IPS DF 6.9 (cell line): ENCODE measurements around the gene ATP6V1G1.
"Not testable (repeated sequence)": the region's sequence is repeated elsewhere in the genome, so short reads cannot be mapped to it uniquely, and the experiment has no call there.

ENCODE experiments used
- DNase-seq: peaks from one replicate; pipeline ENCODE4 v3.0.0-alpha.2; 2013; ENCODE audit warnings: low read depth, low spot score
- H3K27ac ChIP-seq: one replicate; pipeline ENCODE4 v1.5.1; 2013; ENCODE audit warnings: low read length, control low read depth
- H3K27me3 ChIP-seq: 2 replicates; pipeline ENCODE4 v1.6.1; 2013; ENCODE audit warnings: mild to moderate bottlenecking, low read length; ENCODE audit not compliant: control insufficient read depth, insufficient read depth
- H3K36me3 ChIP-seq: 2 replicates; pipeline ENCODE4 v1.6.1; 2013; ENCODE audit warnings: low read length; ENCODE audit not compliant: control insufficient read depth, insufficient read depth
- H3K4me1 ChIP-seq: 2 replicates; pipeline ENCODE4 v1.6.1; 2013; ENCODE audit warnings: low read length; ENCODE audit not compliant: control insufficient read depth, insufficient read depth
- H3K4me3 ChIP-seq: 2 replicates; pipeline ENCODE4 v1.5.1; 2013; ENCODE audit warnings: mild to moderate bottlenecking, low read length
- H3K9me3 ChIP-seq: 2 replicates; pipeline ENCODE4 v1.6.1; 2013; ENCODE audit warnings: low read length, inconsistent platforms; ENCODE audit not compliant: control insufficient read depth, insufficient read depth
- WGBS: extraction: QIAGEN DNeasy Blood & Tissue Kit; methylation state at CpG from one replicate; pipeline ENCODE4 v1.1.7; 2013; ENCODE audit warnings: mixed read lengths, missing lambda C conversion rate; ENCODE audit not compliant: insufficient read length, insufficient coverage; 5-methylcytosine and 5-hydroxymethylcytosine counted together

Gene ATP6V1G1

GRCh38 chr9:114600502-114601248 lies 13.1 kb downstream of the ATP6V1G1 start:
- H3K4me1 ChIP-seq, H3K36me3 ChIP-seq, DNase-seq, H3K4me3 ChIP-seq, H3K27me3 ChIP-seq, H3K27ac ChIP-seq, H3K9me3 ChIP-seq: not testable (repeated sequence)
- no CpG with 5 or more reads among the region's 9 CpGs for WGBS

GRCh38 chr9:114601787-114602186 lies 14.2 kb downstream of the ATP6V1G1 start:
- H3K27ac ChIP-seq, H3K27me3 ChIP-seq, H3K4me3 ChIP-seq, DNase-seq, H3K36me3 ChIP-seq, H3K9me3 ChIP-seq, H3K4me1 ChIP-seq: not testable (repeated sequence)
- no CpG with 5 or more reads among the region's 2 CpGs for WGBS

GRCh38 chr9:114602620-114603019 lies 15.1 kb downstream of the ATP6V1G1 start:
- no peak overlapping the region for H3K27ac ChIP-seq
- no peak for DNase-seq
- no peaks in the 10 kb centered on the region for H3K9me3 ChIP-seq
- no CpG with 5 or more reads among the region's 5 CpGs for WGBS
- H3K4me3 ChIP-seq = no peak overlapping the region
- peaks cover 4% of the 10 kb centered on the region; the same call in 1 of the 2 replicates for H3K36me3 ChIP-seq
- H3K27me3 ChIP-seq = no peaks in the 10 kb centered on the region
- no peaks in the 10 kb centered on the region for H3K4me1 ChIP-seq

GRCh38 chr9:114603248-114603647 lies 15.7 kb downstream of the ATP6V1G1 start:
- Histone ChIP-seq H3K4me3 (no peak overlapping the region), H3K27ac (no peak overlapping the region), H3K27me3 (no peaks in the 10 kb centered on the region), H3K9me3 (no peaks in the 10 kb centered on the region), H3K4me1 (no peaks in the 10 kb centered on the region), H3K36me3 (peaks cover 3% of the 10 kb centered on the region; the same call in 1 of the 2 replicates)
- no CpG with 5 or more reads among the region's 4 CpGs for WGBS
- DNase-seq = no peak

- Histone ChIP-seq H3K4me3 (no peak overlapping the region), H3K9me3 (no peaks in the 10 kb centered on the region), H3K4me1 (no peaks in the 10 kb centered on the region), H3K36me3 (no peaks in the 10 kb centered on the region), H3K27me3 (no peaks in the 10 kb centered on the region), H3K27ac (no peak overlapping the region)
- no CpG with 5 or more reads among the region's 3 CpGs for WGBS
- DNase-seq = no peak
Observed at GRCh38 chr9:114604989-114605388, 17.4 kb downstream of the ATP6V1G1 start.

- Histone ChIP-seq H3K4me3 (no peak overlapping the region), H3K27ac (no peak overlapping the region), H3K36me3 (no peaks in the 10 kb centered on the region), H3K27me3 (peaks cover 2% of the 10 kb centered on the region; the same call in 1 of the 2 replicates), H3K4me1 (peaks cover 1% of the 10 kb centered on the region; the same call in 1 of the 2 replicates), H3K9me3 (no peaks in the 10 kb centered on the region)
- no CpG with 5 or more reads among the region's 7 CpGs for WGBS
- DNase-seq = no peak
Observed at GRCh38 chr9:114606068-114606467, 18.5 kb downstream of the ATP6V1G1 start.

- no peak for DNase-seq
- H3K27me3 ChIP-seq = peaks cover 2% of the 10 kb centered on the region; the same call in 1 of the 2 replicates
- H3K9me3 ChIP-seq = no peaks in the 10 kb centered on the region
- no peak overlapping the region for H3K4me3 ChIP-seq
- H3K27ac ChIP-seq = no peak overlapping the region
- H3K36me3 ChIP-seq = no peaks in the 10 kb centered on the region
- H3K4me1 ChIP-seq = peaks cover 1% of the 10 kb centered on the region; the same call in 1 of the 2 replicates
Observed at GRCh38 chr9:114606597-114607207, 19.1 kb downstream of the ATP6V1G1 start.

- Histone ChIP-seq H3K27ac (no peak overlapping the region), H3K9me3 (no peaks in the 10 kb centered on the region), H3K27me3 (peaks cover 2% of the 10 kb centered on the region; the same call in 1 of the 2 replicates), H3K4me1 (peaks cover 5% of the 10 kb centered on the region; the same call in 1 of the 2 replicates), H3K36me3 (no peaks in the 10 kb centered on the region), H3K4me3 (no peak overlapping the region)
- WGBS = 100% methylated on average over 1 of the region's 6 CpGs
- no peak for DNase-seq
Observed at GRCh38 chr9:114607671-114608524, 20.3 kb downstream of the ATP6V1G1 start.

GRCh38 chr9:114608525-114608796 lies 20.9 kb downstream of the ATP6V1G1 start:
- no peak overlapping the region for H3K27ac ChIP-seq
- WGBS = no CpG with 5 or more reads among the region's 2 CpGs

GRCh38 chr9:114611516-114612271 lies 24.1 kb downstream of the ATP6V1G1 start:
- peaks cover 2% of the 10 kb centered on the region; the same call in 1 of the 2 replicates for H3K27me3 ChIP-seq
- H3K4me1 ChIP-seq = peaks cover 5% of the 10 kb centered on the region; the same call in 1 of the 2 replicates
- no peak overlapping the region for H3K27ac ChIP-seq
- peak overlapping the region; percentile 66; the same call in 1 of the 2 replicates for H3K4me3 ChIP-seq
- no peaks in the 10 kb centered on the region for H3K9me3 ChIP-seq
- WGBS = no CpG with 5 or more reads among the region's 58 CpGs
- no peaks in the 10 kb centered on the region for H3K36me3 ChIP-seq
- DNase-seq = no peak

More at GRCh38 chr9:114608525-114608796, 20.9 kb downstream of the ATP6V1G1 start:
- no peak for DNase-seq
- H3K27me3 ChIP-seq = peaks cover 2% of the 10 kb centered on the region; the same call in 1 of the 2 replicates
- peaks cover 5% of the 10 kb centered on the region; the same call in 1 of the 2 replicates for H3K4me1 ChIP-seq
- no peak overlapping the region for H3K4me3 ChIP-seq
- no peaks in the 10 kb centered on the region for H3K36me3 ChIP-seq
- H3K9me3 ChIP-seq = no peaks in the 10 kb centered on the region
